Liver (tissue), 9 donors: Measurements from ENCODE around the gene DNTT. TPM values are rescaled to one million over a fixed set of nuclear protein-coding genes. Genes with fewer than 3 reads are reported as not detected.

Experiments
- DNase-seq: peaks from one replicate; pipeline ENCODE4 v3.0.0-alpha.2; 2017; ENCODE audit warnings: low spot score
- H3K27ac ChIP-seq, 2 donors: one replicate each; pipeline ENCODE4 v1.7.0; 2013; ENCODE audit warnings: inconsistent platforms in 2 of 2, low read length in 2 of 2, control low read depth in 1 of 2, low read depth in 1 of 2, mild to moderate bottlenecking in 1 of 2
- H3K27me3 ChIP-seq, 4 donors: one replicate each; pipeline versions ENCODE4 v1.6.1 to v1.7.0; 2013; ENCODE audit warnings: low read length in 3 of 4, inconsistent platforms in 1 of 4, mild to moderate bottlenecking in 1 of 4, moderate library complexity in 1 of 4; ENCODE audit not compliant: control insufficient read depth in 4 of 4, insufficient read depth in 4 of 4
- H3K36me3 ChIP-seq, 4 donors: one replicate each; pipeline versions ENCODE4 v1.6.1 to v1.7.0; 2013; ENCODE audit warnings: low read length in 3 of 4, mild to moderate bottlenecking in 3 of 4, low read depth in 1 of 4, moderate library complexity in 1 of 4; ENCODE audit not compliant: control insufficient read depth in 4 of 4, insufficient read depth in 3 of 4
- H3K4me1 ChIP-seq, 4 donors: one replicate each; pipeline versions ENCODE4 v1.6.1 to v1.7.0; 2013; ENCODE audit warnings: low read length in 3 of 4, mild to moderate bottlenecking in 3 of 4, moderate library complexity in 1 of 4; ENCODE audit not compliant: control insufficient read depth in 4 of 4, insufficient read depth in 4 of 4
- H3K4me3 ChIP-seq, 3 donors: one replicate each; pipeline versions ENCODE4 v1.6.1 to v1.7.0; 2013; ENCODE audit warnings: low read length in 3 of 3, control low read depth in 1 of 3, low read depth in 1 of 3, mild to moderate bottlenecking in 1 of 3
- H3K9ac ChIP-seq, 2 donors: one replicate each; pipeline ENCODE4 v1.7.0; 2013; ENCODE audit warnings: low read length in 2 of 2, mild to moderate bottlenecking in 2 of 2, moderate library complexity in 2 of 2, control low read depth in 1 of 2, low read depth in 1 of 2
- H3K9me3 ChIP-seq, 4 donors: one replicate each; pipeline versions ENCODE4 v1.6.1 to v1.7.0; 2013; ENCODE audit warnings: low read length in 3 of 4; ENCODE audit not compliant: control insufficient read depth in 4 of 4
- EGR1 ChIP-seq, 2 donors: IDR thresholded peaks; 2 replicates each; pipeline ENCODE4 v1.6.1; 2016 to 2018; ENCODE audit warnings: antibody characterized with exemption in 2 of 2, low read depth in 2 of 2
- FOXA1 ChIP-seq: IDR thresholded peaks from 2 replicates; pipeline ENCODE4 v1.6.1; 2016; ENCODE audit warnings: antibody characterized with exemption
- FOXA2 ChIP-seq: IDR thresholded peaks from 2 replicates; pipeline ENCODE4 v1.6.1; 2016; ENCODE audit warnings: antibody characterized with exemption
- GABPA ChIP-seq, 2 donors: IDR thresholded peaks in 1 of 2; conservative IDR thresholded peaks in 1 of 2; 2 replicates each; pipeline ENCODE4 v1.6.1; 2016; ENCODE audit warnings: antibody characterized with exemption in 2 of 2, mild to moderate bottlenecking in 1 of 2, moderate library complexity in 1 of 2
- HNF4A ChIP-seq, 2 donors: conservative IDR thresholded peaks; 2 replicates each; pipeline ENCODE4 v1.6.1; 2016; ENCODE audit warnings: antibody characterized with exemption in 2 of 2, mild to moderate bottlenecking in 2 of 2
- HNF4G ChIP-seq: IDR thresholded peaks from 2 replicates; pipeline ENCODE4 v1.6.1; 2016; ENCODE audit warnings: antibody characterized with exemption
- JUND ChIP-seq, 2 donors: IDR thresholded peaks; 2 replicates each; pipeline ENCODE4 v1.6.1; 2016; ENCODE audit warnings: antibody characterized with exemption in 2 of 2
- NR2F2 ChIP-seq: IDR thresholded peaks from 2 replicates; pipeline ENCODE4 v1.6.1; 2016; ENCODE audit warnings: antibody characterized with exemption
- RAD21 ChIP-seq, 2 donors: IDR thresholded peaks; 2 replicates each; pipeline ENCODE4 v1.6.1; 2016; ENCODE audit warnings: antibody characterized with exemption in 2 of 2, mild to moderate bottlenecking in 2 of 2
- REST ChIP-seq: IDR thresholded peaks from 2 replicates; pipeline ENCODE4 v1.6.1; 2016; ENCODE audit warnings: antibody characterized with exemption, mild to moderate bottlenecking
- RXRA ChIP-seq, 2 donors: IDR thresholded peaks; 2 replicates each; pipeline ENCODE4 v1.6.1; 2017 to 2018; ENCODE audit warnings: antibody characterized with exemption in 2 of 2, mild to moderate bottlenecking in 1 of 2
- SP1 ChIP-seq: IDR thresholded peaks from 2 replicates; pipeline ENCODE4 v1.6.1; 2018; ENCODE audit warnings: antibody characterized with exemption, mild to moderate bottlenecking
- TAF1 ChIP-seq: conservative IDR thresholded peaks from 2 replicates; pipeline ENCODE4 v1.6.1; 2016; ENCODE audit warnings: antibody characterized with exemption, mild to moderate bottlenecking
- YY1 ChIP-seq: IDR thresholded peaks from 2 replicates; pipeline ENCODE4 v1.6.1; 2016; ENCODE audit warnings: antibody characterized with exemption, mild to moderate bottlenecking
- WGBS: extraction: QIAGEN DNeasy Blood & Tissue Kit; methylation state at CpG from one replicate; pipeline ENCODE4 v1.1.7; 2013; 5-methylcytosine and 5-hydroxymethylcytosine counted together
- polyA plus RNA-seq, 2 donors: library from polyadenylated mRNA; stranded (reverse) in 1 of 2; unstranded in 1 of 2; fragments of 200-250 nt in 1 of 2; fragments of >200 nt in 1 of 2; fragmentation: Nextera tagmentation in 1 of 2; extraction: Ambion mirVana in 1 of 2; gene quantifications; one replicate each; pipeline versions ENCODE4 v1.2.1 to v1.2.3, GENCODE V29; 2013 to 2015
- total RNA-seq, 2 donors: library from RNA; depleted of rRNA; stranded (reverse); fragments of >200 nt; gene quantifications; one replicate each; pipeline ENCODE4 v1.2.3, GENCODE V29; 2014
- TF ChIP-seq, protein P1 (sequence below): IDR thresholded peaks from 2 replicates; pipeline ENCODE4 v1.6.1; 2016; ENCODE audit warnings: antibody characterized with exemption
- TF ChIP-seq, protein P2 (sequence below): IDR thresholded peaks from 2 replicates; pipeline ENCODE4 v1.6.1; 2016; ENCODE audit warnings: antibody characterized with exemption
- TF ChIP-seq, protein P3 (sequence below): IDR thresholded peaks from 2 replicates; pipeline ENCODE4 v1.6.1; 2016; ENCODE audit warnings: antibody characterized with exemption
- TF ChIP-seq, protein P4 (sequence below): fragments of 150-350 bp; IDR thresholded peaks from 2 replicates; pipeline ENCODE4 v1.5.1; 2017; ENCODE audit warnings: improper control_type of control experiment, low read depth, low read length; ENCODE audit not compliant: missing input control
- donor health status: healthy.
- donor health status: healthy.
- donor health status: healthy.
- donor health status: healthy.
- donor health status: healthy.

The DNTT gene
- total RNA-seq (under 1 TPM in 1 of 2 donors, not detected in 1; 0.70 TPM), polyA plus RNA-seq (not detected)

- H3K9ac ChIP-seq: no peak within 1 kb of the TSS
- no peaks in the 10 kb centered on the region for H3K9me3 ChIP-seq
- H3K27me3 ChIP-seq: no peaks in the 10 kb centered on the region
- H3K36me3 ChIP-seq: no peaks in the 10 kb centered on the region
- H3K27ac ChIP-seq: no peak within 1 kb of the TSS
- TF ChIP-seq, protein P1, sequence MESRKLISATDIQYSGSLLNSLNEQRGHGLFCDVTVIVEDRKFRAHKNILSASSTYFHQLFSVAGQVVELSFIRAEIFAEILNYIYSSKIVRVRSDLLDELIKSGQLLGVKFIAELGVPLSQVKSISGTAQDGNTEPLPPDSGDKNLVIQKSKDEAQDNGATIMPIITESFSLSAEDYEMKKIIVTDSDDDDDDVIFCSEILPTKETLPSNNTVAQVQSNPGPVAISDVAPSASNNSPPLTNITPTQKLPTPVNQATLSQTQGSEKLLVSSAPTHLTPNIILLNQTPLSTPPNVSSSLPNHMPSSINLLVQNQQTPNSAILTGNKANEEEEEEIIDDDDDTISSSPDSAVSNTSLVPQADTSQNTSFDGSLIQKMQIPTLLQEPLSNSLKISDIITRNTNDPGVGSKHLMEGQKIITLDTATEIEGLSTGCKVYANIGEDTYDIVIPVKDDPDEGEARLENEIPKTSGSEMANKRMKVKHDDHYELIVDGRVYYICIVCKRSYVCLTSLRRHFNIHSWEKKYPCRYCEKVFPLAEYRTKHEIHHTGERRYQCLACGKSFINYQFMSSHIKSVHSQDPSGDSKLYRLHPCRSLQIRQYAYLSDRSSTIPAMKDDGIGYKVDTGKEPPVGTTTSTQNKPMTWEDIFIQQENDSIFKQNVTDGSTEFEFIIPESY: no peak
- TF ChIP-seq REST (no peak), TAF1 (no peak), HNF4G (no peak), SP1 (no peak), NR2F2 (no peak), HNF4A (conservative IDR thresholded peaks at IDR 0.05) (no peak), FOXA2 (no peak), GABPA (IDR thresholded peaks at IDR 0.05 in 1 of 2, conservative IDR thresholded peaks at IDR 0.05 in 1 of 2) (no peak), RAD21 (IDR thresholded peaks at IDR 0.05) (no peak), FOXA1 (no peak), JUND (IDR thresholded peaks at IDR 0.05) (no peak), RXRA (IDR thresholded peaks at IDR 0.05) (no peak), EGR1 (IDR thresholded peaks at IDR 0.05; ENCODE audit: low read depth in 2 of 2) (no peak)
- TF ChIP-seq, protein P2, sequence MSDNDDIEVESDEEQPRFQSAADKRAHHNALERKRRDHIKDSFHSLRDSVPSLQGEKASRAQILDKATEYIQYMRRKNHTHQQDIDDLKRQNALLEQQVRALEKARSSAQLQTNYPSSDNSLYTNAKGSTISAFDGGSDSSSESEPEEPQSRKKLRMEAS: no peak
- TF ChIP-seq, protein P3, sequence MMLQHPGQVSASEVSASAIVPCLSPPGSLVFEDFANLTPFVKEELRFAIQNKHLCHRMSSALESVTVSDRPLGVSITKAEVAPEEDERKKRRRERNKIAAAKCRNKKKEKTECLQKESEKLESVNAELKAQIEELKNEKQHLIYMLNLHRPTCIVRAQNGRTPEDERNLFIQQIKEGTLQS: no peak
- WGBS: 86% methylated on average over 8 of the region's 8 CpGs
- no peak for DNase-seq
- no peaks in the 10 kb centered on the region for H3K4me1 ChIP-seq
- no peak within 1 kb of the TSS for H3K4me3 ChIP-seq
These were observed at the start of gene DNTT for GRCh38 chr10:96304230-96304629. Gene DNTT, plus strand, starts transcription at chr10:96304434. Its CDS starts 64 bp downstream, at chr10:96304498.

DNA sequence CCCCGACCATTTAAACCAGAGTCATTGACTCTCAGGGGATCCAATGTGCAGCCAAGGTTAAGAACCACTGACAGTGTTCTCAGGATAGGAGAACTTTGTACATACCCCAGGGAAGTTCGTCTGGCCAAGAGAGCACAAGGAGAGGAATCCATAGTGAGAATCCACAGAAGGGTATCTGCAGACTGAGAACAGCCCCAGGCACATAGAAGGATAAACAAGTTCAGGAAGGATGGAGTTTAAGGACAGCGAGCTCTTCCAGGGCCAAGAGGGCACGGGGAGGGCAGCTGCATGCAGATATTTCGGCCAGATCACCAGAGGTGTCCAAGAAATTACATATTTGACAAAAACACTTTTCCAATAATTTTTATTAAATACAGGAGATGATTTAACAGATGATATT, 49.3 kb upstream of the DNTT start:
- no peak for TF ChIP-seq TAF1
- TF ChIP-seq, protein P4, sequence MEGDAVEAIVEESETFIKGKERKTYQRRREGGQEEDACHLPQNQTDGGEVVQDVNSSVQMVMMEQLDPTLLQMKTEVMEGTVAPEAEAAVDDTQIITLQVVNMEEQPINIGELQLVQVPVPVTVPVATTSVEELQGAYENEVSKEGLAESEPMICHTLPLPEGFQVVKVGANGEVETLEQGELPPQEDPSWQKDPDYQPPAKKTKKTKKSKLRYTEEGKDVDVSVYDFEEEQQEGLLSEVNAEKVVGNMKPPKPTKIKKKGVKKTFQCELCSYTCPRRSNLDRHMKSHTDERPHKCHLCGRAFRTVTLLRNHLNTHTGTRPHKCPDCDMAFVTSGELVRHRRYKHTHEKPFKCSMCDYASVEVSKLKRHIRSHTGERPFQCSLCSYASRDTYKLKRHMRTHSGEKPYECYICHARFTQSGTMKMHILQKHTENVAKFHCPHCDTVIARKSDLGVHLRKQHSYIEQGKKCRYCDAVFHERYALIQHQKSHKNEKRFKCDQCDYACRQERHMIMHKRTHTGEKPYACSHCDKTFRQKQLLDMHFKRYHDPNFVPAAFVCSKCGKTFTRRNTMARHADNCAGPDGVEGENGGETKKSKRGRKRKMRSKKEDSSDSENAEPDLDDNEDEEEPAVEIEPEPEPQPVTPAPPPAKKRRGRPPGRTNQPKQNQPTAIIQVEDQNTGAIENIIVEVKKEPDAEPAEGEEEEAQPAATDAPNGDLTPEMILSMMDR: no peak
- TF ChIP-seq GABPA (IDR thresholded peaks at IDR 0.05 in 1 of 2, conservative IDR thresholded peaks at IDR 0.05 in 1 of 2): no peak
- TF ChIP-seq, protein P1: no peak
- no peak for TF ChIP-seq JUND (IDR thresholded peaks at IDR 0.05)
- TF ChIP-seq FOXA1: no peak
- no peak for TF ChIP-seq HNF4A (conservative IDR thresholded peaks at IDR 0.05)
- TF ChIP-seq, protein P2: no peak
- TF ChIP-seq YY1: no peak
- no peak for TF ChIP-seq SP1
- no peak for TF ChIP-seq FOXA2
- TF ChIP-seq NR2F2: no peak
- TF ChIP-seq RXRA (IDR thresholded peaks at IDR 0.05): no peak
- no peak for TF ChIP-seq RAD21 (IDR thresholded peaks at IDR 0.05)
- no peak for TF ChIP-seq HNF4G
- TF ChIP-seq, protein P3: no peak
- TF ChIP-seq EGR1 (IDR thresholded peaks at IDR 0.05; ENCODE audit: low read depth in 2 of 2): no peak
- Histone ChIP-seq H3K9me3 (no peaks in the 10 kb centered on the region), H3K4me3 (no peak overlapping the region), H3K27ac (no peak overlapping the region), H3K36me3 (peaks cover 0 to 6% (median 1%) of the 10 kb centered on the region in 4 donors), H3K9ac (no peak overlapping the region), H3K4me1 (peaks cover 0 to 35% (median 17%) of the 10 kb centered on the region in 4 donors), H3K27me3 (no peaks in the 10 kb centered on the region)
- 83% methylated on average over 5 of the region's 5 CpGs for WGBS
- DNase-seq: no peak
